GM19455 (cell line): ENCODE data around the gene NCCRP1.

Experiments used
- ATAC-seq: cut with Tn5 transposase; IDR thresholded peaks from one replicate; pipeline ENCODE4 v1.9.1; 2021; ENCODE audit not compliant: unreplicated experiment

NCCRP1 gene

DNA sequence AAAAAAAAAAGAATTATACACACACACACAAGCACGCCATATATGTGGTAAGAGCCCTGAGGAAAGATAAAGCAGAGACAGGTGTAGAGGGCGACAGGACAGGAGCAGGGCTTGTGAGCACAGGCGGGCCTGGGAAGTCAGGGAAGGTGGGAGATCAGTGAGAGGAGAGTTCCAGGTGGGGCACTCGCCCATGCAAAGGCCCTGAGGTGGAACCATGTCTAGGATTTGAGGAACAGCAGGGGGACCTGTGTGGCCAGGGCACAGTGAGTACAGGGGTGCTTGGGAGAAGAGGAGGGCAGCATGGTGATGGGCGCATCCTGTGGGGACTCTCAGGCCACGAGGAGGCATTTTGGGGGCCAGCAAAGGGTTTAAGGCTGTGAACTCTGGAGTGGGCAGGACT, 32.5 kb upstream of the NCCRP1 start:
- ATAC-seq, result no peak

- ATAC-seq, result no peak
Measured at GRCh38 chr19:39165857-39166256, 30.9 kb upstream of the NCCRP1 start.

GRCh38 chr19:39166571-39167391, 30.0 kb upstream of the NCCRP1 start:
- ATAC-seq, result no peak

GRCh38 chr19:39167461-39168257, 29.1 kb upstream of the NCCRP1 start:
- no peak for ATAC-seq

- ATAC-seq, result no peak
Measured at GRCh38 chr19:39168258-39169142, 28.3 kb upstream of the NCCRP1 start.

DNA sequence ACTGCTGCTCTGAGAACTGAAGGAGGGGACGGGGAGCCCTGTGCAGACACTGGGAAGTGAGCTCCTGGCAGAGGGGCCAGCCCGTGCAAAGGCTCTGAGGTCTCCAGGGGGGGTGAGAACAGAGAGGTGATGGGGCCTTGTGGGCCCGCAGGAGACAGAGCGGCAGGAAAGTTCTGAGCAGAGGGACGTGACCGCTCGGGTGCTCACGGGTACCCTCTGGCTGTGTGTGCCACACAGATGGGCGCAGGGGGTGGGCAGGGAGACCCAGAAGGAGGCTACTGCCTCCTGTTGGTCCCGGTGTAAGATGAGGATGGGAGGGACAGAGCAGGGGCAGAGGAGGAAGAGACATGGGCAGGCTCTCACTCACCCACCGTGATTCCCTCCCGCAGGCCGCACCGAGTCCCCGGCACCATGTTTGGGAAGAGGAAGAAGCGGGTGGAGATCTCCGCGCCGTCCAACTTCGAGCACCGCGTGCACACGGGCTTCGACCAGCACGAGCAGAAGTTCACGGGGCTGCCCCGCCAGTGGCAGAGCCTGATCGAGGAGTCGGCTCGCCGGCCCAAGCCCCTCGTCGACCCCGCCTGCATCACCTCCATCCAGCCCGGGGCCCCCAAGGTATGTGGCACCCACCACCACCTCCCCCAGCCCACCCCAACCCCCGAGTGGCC, 27.5 kb upstream of the NCCRP1 start:
- ATAC-seq, result no peak

DNA sequence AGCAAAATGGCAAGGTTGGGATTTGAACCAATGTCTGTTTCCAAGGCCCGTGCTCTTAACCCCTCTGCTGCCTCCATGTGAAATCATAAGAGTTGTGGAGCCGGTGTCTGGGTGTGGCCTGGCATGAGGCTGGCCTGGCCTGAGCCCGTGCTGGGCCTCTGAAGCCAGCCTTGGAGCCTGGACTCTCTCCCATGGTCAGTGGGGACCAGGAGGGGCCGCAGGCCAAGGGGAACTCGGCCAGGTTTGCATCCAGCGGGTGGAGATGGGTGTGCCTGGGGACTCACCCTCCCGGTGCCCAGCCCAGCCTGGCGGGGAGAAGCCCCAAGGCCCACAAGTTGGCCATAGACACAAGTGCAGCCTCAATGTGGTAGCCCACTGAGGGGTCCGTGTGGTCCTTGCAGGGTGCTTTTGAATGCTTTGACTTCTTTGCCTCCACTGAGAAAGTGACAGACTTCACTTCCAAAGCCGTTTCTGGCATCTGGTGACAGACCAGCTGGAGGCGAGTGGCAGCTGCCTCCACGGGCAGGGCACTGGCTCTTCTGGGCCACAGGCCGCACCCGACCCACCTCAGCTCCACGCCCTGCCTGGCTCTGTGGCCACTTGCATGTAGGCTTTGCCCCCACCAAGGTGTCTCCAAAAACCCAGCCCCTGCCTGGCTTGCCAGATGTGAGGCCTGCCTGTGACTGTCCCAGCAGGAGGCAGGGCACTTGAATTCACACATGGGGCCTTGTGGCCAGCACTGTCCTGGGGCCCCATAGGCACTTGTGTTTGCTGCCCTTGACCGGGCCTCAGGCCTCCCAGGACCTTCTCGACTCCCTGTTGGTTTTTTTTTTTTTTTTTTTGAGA, 26.2 kb upstream of the NCCRP1 start:
- no peak for ATAC-seq

DNA sequence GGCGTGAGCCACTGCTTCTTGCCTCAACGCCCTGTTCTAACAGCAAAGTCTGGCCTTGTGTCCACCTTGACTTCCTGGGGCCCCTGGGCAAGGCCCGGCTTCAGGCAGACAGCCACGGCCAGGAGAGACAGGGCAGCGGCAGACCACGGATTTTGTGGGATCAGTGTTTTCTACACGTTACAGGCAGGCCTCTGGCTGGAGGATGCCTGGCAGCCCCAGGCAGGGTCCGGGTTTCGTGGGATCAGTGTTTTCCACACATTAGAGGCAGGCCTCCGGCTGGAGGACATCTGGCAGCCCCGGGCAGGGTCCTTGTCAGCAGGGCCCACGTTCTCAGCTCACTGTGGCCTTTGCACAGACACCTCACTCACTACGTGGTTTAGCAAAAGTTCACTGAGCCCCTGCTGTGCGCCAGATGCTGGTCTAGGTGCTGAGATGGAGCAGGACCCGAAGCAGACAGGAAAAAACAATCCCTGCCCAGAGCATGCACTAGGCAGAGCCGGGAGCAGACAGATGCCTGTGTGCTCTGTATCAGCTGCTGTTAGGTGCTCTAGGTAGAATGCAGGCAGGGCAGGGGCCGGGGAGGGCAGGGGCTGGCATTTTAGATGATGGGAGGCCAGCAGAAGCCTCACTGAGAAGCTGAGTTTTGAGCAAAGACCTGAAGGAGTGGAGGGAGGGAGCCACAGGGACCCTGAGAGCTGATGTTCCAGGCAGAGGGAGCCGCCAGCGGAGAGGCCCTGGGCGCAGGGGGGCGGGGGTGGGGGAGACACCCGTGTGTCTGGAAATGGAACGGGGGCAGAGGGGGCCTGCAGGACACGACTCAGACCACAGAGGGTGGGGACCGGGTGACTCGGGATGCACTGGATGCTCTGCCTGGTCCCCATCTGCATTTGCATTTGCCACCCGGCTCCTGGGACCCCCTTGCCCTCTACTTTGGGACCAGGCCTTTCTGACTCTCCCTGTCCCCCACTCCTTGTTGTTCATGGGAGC, 25.0 kb upstream of the NCCRP1 start:
- ATAC-seq, result no peak

- no peak for ATAC-seq
Measured at GRCh38 chr19:39172700-39173501, 23.9 kb upstream of the NCCRP1 start.

DNA sequence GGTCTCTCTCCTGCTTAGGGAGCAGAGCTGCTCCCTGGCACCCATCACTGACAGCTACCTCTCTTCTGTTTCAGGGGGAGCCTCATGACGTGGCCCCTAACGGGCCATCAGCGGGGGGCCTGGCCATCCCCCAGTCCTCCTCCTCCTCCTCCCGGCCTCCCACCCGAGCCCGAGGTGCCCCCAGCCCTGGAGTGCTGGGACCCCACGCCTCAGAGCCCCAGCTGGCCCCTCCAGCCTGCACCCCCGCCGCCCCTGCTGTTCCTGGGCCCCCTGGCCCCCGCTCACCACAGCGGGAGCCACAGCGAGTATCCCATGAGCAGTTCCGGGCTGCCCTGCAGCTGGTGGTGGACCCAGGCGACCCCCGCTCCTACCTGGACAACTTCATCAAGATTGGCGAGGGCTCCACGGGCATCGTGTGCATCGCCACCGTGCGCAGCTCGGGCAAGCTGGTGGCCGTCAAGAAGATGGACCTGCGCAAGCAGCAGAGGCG, 23.2 kb upstream of the NCCRP1 start:
- no peak for ATAC-seq

GRCh38 chr19:39174142-39174541, 22.6 kb upstream of the NCCRP1 start:
- ATAC-seq, result no peak

DNA sequence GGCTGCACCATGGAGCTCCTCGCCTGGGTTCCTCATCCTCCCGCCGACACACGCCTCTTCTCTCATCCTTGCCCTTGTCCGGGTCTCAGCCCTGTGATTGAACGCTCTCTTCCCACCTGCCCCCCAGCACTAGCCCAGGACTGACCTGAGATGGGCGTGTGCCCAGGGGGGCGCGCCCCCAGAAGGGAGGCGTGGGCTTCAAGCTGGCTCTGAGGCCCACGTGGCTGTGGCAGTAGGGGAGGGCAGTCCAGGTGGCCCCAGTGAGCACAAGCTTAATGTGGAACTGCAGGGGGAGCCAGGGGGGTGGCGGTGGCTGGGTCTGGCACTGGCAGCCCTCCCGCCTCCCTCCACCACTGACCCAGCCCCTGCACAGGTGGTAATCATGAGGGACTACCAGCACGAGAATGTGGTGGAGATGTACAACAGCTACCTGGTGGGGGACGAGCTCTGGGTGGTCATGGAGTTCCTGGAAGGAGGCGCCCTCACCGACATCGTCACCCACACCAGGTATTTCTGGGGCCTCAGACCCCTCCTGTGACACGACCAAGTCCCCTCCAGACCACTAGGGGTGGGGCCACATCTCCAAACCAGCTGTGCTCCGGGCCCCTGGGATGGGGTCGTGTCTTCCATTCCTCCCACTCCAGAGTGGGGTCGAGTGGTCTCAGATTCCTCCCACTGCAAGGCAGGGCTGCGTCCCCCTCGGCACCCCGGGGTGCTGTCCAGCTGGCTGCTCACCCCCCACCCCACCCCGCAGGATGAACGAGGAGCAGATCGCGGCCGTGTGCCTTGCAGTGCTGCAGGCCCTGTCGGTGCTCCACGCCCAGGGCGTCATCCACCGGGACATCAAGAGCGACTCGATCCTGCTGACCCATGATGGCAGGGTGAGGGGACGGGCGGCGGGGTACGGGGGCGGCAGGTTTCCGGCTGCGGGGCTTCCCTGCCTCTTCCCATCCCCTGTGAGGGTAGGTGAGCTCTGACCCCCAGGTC, 21.9 kb upstream of the NCCRP1 start:
- ATAC-seq, result no peak

- ATAC-seq, result no peak
Measured at GRCh38 chr19:39175564-39175963, 21.2 kb upstream of the NCCRP1 start.

- ATAC-seq, result no peak
Measured at GRCh38 chr19:39177110-39177699, 19.6 kb upstream of the NCCRP1 start.

DNA sequence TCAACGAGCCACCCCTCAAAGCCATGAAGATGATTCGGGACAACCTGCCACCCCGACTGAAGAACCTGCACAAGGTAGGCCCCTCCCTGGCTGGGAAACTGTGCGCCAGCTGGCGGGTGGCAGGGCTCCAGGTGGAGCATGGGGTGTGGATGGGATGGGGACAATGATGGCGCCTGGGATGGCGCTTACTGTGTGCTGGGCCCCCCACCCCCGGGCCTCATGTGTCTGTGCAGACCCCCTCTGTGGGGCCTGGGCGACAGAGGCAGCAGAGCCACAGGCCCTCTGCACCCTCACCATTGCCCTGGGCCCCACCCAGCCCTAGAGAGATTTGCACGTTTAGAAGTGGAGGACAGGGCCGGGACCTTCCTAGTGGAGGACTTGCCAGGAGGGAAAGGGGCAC, 19.0 kb upstream of the NCCRP1 start:
- ATAC-seq, result no peak
